OCI-LY1 (cell line): Measurements from ENCODE around the gene SLC39A10.

Experiments
- H2AFZ ChIP-seq: fragments of 200-600 bp; sonication (generic), shearing (Covaris generic); 2 replicates; pipeline ENCODE4 v1.6.0; 2014; ENCODE audit warnings: antibody characterized with exemption, mild to moderate bottlenecking, low read length
- H3F3A ChIP-seq: fragments of 200-600 bp; sonication (generic), shearing (Covaris generic); 2 replicates; pipeline ENCODE4 v1.6.0; 2014; ENCODE audit warnings: mild to moderate bottlenecking, antibody characterized with exemption, low read length, moderate library complexity; ENCODE audit not compliant: insufficient read depth
- H3K27ac ChIP-seq: fragments of 200-600 bp; sonication (generic); 2 replicates; pipeline ENCODE4 v1.5.1; 2014; ENCODE audit warnings: low read length, mixed run types, mild to moderate bottlenecking, low read depth; ENCODE audit not compliant: poor library complexity, severe bottlenecking
- H3K27me3 ChIP-seq: fragments of 200-600 bp; sonication (generic); 2 replicates; pipeline ENCODE4 v1.6.0; 2014; ENCODE audit warnings: antibody characterized with exemption, mild to moderate bottlenecking, low read length, moderate library complexity; ENCODE audit not compliant: insufficient read depth
- H3K36me3 ChIP-seq: fragments of 200-600 bp; sonication (generic); 2 replicates; pipeline ENCODE4 v1.6.1; 2014; ENCODE audit warnings: mild to moderate bottlenecking, antibody characterized with exemption, low read length, moderate library complexity, mixed read lengths; ENCODE audit not compliant: insufficient read depth
- H3K4me1 ChIP-seq: fragments of 200-600 bp; sonication (generic); 2 replicates; pipeline ENCODE4 v1.5.1; 2014; ENCODE audit warnings: mild to moderate bottlenecking, low read length, moderate library complexity; ENCODE audit not compliant: insufficient read depth, severe bottlenecking
- H3K4me2 ChIP-seq: fragments of 200-600 bp; sonication (generic), shearing (Covaris generic); 2 replicates; pipeline ENCODE4 v1.6.1; 2014; ENCODE audit warnings: low read length
- H3K4me3 ChIP-seq: fragments of 200-600 bp; sonication (generic); 2 replicates; pipeline ENCODE4 v1.5.1; 2014; ENCODE audit warnings: low read length, low read depth, mild to moderate bottlenecking, mixed read lengths; ENCODE audit not compliant: poor library complexity, severe bottlenecking
- H3K79me2 ChIP-seq: fragments of 200-600 bp; shearing (Covaris generic); 2 replicates; pipeline ENCODE4 v1.6.1; 2016; ENCODE audit warnings: mixed run types, low read length, mixed read lengths; ENCODE audit not compliant: insufficient read depth
- H3K9ac ChIP-seq: fragments of 200-600 bp; sonication (generic), shearing (Covaris generic); 2 replicates; pipeline ENCODE4 v1.6.1; 2014; ENCODE audit warnings: mild to moderate bottlenecking, low read length, mixed read lengths
- H3K9me2 ChIP-seq: fragments of 200-600 bp; sonication (generic), shearing (Covaris generic); 2 replicates; pipeline ENCODE4 v1.6.1; 2014; ENCODE audit warnings: low read depth, mild to moderate bottlenecking, low read length, mixed read lengths
- H3K9me3 ChIP-seq: fragments of 200-600 bp; shearing (Covaris generic); 2 replicates; pipeline ENCODE4 v1.6.1; 2014; ENCODE audit warnings: low read length, mixed read lengths
- H4K20me1 ChIP-seq: fragments of 200-600 bp; sonication (generic), shearing (Covaris generic); 2 replicates; pipeline ENCODE4 v1.6.0; 2016; ENCODE audit warnings: mild to moderate bottlenecking, low read length; ENCODE audit not compliant: insufficient read depth
- CTCF ChIP-seq: fragments of 200-600 bp; sonication (generic), shearing (Covaris generic); IDR thresholded peaks from 2 replicates; pipeline ENCODE4 v1.5.1; 2017; ENCODE audit warnings: mild to moderate bottlenecking, antibody characterized with exemption, low read length, moderate library complexity, mixed read lengths
- EZH2 ChIP-seq: fragments of 200-600 bp; sonication (generic), shearing (Covaris generic); IDR thresholded peaks from 2 replicates; pipeline ENCODE4 v1.8.0; 2017; ENCODE audit warnings: borderline replicate concordance, mixed run types, mild to moderate bottlenecking, antibody characterized with exemption, low read length, moderate library complexity, mixed read lengths

SLC39A10 gene

GRCh38 chr2:195722075-195722474, 65.0 kb downstream of the SLC39A10 start:
- no peaks in the 10 kb centered on the region for H3F3A ChIP-seq
- no peaks in the 10 kb centered on the region for H3K36me3 ChIP-seq
- H3K4me3 ChIP-seq = no peak overlapping the region
- no peaks in the 10 kb centered on the region for H4K20me1 ChIP-seq
- no peak overlapping the region for H3K27ac ChIP-seq
- TF ChIP-seq CTCF (no peak), EZH2 (no peak)
- H3K27me3 ChIP-seq = no peaks in the 10 kb centered on the region
- H3K4me1 ChIP-seq = no peaks in the 10 kb centered on the region
- no peaks in the 10 kb centered on the region for H3K9me2 ChIP-seq
- no peaks in the 10 kb centered on the region for H3K79me2 ChIP-seq
- H3K9me3 ChIP-seq = no peaks in the 10 kb centered on the region
- no peak overlapping the region for H3K9ac ChIP-seq
- no peak overlapping the region for H3K4me2 ChIP-seq
- H2AFZ ChIP-seq = no peak overlapping the region

GRCh38 chr2:195727106-195727505, 70.1 kb downstream of the SLC39A10 start:
- Histone ChIP-seq H3K36me3 (no peaks in the 10 kb centered on the region), H3K4me1 (no peaks in the 10 kb centered on the region), H3K9ac (no peak overlapping the region), H4K20me1 (no peaks in the 10 kb centered on the region), H3F3A (no peaks in the 10 kb centered on the region), H3K4me3 (no peak overlapping the region), H3K27me3 (no peaks in the 10 kb centered on the region), H3K9me3 (no peaks in the 10 kb centered on the region), H3K9me2 (no peaks in the 10 kb centered on the region), H3K27ac (no peak overlapping the region), H2AFZ (no peak overlapping the region), H3K79me2 (no peaks in the 10 kb centered on the region), H3K4me2 (no peak overlapping the region)
- TF ChIP-seq CTCF = no peak
- no peak for TF ChIP-seq EZH2

GRCh38 chr2:195730912-195731311, 73.9 kb downstream of the SLC39A10 start:
- no peak overlapping the region for H3K4me3 ChIP-seq
- H3K27me3 ChIP-seq = no peaks in the 10 kb centered on the region
- no peak overlapping the region for H3K9ac ChIP-seq
- H3K9me2 ChIP-seq = no peaks in the 10 kb centered on the region
- no peaks in the 10 kb centered on the region for H3K9me3 ChIP-seq
- no peaks in the 10 kb centered on the region for H3K79me2 ChIP-seq
- TF ChIP-seq CTCF (no peak), EZH2 (no peak)
- no peak overlapping the region for H2AFZ ChIP-seq
- H3K4me1 ChIP-seq = no peaks in the 10 kb centered on the region
- H3K4me2 ChIP-seq = no peak overlapping the region
- H4K20me1 ChIP-seq = no peaks in the 10 kb centered on the region
- H3F3A ChIP-seq = no peaks in the 10 kb centered on the region
- no peaks in the 10 kb centered on the region for H3K36me3 ChIP-seq
- no peak overlapping the region for H3K27ac ChIP-seq
